HG03378 (cell line): Measurements from ENCODE around the gene RNF212.
"Not testable (repeated sequence)": the region's sequence is repeated elsewhere in the genome, so short reads cannot be mapped to it uniquely, and the experiment has no call there.

ENCODE experiments used
- ATAC-seq: cut with Tn5 transposase; IDR thresholded peaks from one replicate; pipeline ENCODE4 v1.9.1; 2021; ENCODE audit warnings: mild to moderate bottlenecking, moderate library complexity; ENCODE audit not compliant: unreplicated experiment

RNF212 gene

DNA sequence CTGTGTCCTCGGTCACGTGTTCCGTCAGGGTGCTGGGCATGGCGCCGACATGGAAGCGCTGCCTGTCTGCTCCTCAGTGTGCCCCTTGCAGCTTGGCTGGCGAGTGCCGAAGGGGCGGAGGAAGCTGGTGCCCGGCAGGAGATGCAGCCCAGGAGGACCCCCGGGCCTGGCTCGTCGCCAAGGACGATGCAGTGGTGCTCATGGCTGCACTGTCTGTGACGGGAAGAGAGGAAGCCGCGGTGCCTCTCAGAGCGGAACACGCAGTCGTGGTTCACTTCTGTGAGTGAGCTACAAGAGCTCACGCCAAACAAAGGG is 63.8 kb downstream of the RNF212 start:
- no peak for ATAC-seq

DNA sequence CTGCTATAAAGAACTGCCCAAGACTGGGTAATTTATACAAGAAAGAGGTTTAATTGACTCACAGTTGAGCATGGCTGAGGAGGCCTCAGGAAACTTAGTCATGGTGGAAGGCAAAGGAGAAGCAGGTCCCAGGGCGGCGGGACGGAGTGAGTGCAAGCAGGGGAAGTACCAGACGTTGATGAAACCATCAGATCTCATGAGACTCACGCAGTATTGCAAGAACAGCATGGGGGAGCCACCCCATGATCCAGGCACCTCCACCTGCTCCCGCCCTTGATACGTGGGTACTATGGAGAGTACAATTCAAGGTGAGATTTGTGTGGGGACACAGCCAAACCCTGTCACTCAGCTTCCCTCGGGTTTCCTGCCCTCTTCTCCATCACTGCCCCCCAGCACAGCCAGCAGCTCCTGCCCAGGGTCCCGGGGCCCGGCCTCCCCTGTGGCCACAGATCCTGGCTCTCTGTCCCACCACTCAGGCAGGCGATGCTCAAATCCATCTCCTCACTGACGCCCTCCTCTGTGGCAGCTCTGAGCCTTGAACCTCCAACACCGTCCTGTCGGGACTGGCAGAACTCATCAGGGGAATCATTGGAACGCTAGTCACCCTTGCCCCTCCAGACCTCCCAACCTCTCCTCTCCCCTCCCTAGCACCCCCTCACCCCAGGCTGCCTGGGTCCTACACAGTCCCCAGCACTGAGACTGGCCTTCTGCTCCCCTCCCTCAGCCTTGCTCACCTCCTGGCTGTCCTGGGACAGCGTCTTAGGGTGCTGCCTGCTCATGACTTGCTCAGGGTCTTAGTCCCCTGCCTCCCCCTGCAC is 64.4 kb downstream of the RNF212 start:
- no peak for ATAC-seq

GRCh38 chr4:1047976-1048772 is 65.2 kb downstream of the RNF212 start:
- ATAC-seq: no peak

DNA sequence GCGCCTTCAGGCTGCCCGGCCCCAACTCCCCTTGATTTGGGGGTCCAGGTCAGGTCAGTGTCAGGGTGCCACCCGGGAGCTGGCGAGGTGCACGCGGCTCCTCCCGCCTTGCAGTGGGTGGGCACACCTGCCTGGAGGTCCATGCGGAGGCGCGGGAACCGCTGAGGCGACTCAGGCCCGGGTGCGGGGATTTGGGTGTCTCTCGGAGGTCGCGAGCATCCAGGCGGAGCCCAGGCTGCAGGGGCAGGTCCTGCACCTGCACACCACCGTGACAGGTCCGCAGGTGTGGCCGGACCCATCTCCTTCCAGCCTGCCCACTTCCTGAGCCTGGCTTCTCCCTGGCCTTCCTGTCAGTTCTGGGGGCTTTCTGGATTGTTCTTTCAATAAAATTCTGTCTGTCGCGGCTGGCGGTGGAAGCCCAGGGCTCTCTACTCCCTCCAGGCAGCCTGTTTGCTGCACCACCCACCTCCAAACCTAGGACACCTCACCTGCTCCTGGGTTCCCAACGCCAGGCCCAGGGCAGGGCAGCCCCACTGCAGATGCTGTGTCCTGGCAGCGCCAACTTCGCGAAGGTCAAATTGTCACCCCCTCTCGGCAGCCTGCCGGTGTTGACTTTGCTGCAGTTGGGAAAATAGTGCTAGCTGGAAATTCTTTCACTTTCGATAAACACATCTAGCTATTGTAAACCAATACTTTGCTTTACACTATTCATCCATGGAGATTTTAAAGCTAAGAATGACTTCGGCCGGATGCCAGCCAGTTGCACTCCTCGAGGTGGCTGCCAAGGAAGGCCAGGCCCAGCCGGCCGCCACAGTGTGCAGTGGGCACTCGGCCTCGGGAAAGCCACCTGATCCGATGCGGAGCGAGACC is 66.0 kb downstream of the RNF212 start:
- no peak for ATAC-seq

GRCh38 chr4:1046581-1047011 is 66.8 kb downstream of the RNF212 start:
- ATAC-seq: not testable (repeated sequence)

GRCh38 chr4:1045595-1046201 is 67.7 kb downstream of the RNF212 start:
- no peak for ATAC-seq

GRCh38 chr4:1045193-1045594 is 68.2 kb downstream of the RNF212 start:
- ATAC-seq: no peak

GRCh38 chr4:1044469-1045192 is 68.7 kb downstream of the RNF212 start:
- ATAC-seq: no peak

DNA sequence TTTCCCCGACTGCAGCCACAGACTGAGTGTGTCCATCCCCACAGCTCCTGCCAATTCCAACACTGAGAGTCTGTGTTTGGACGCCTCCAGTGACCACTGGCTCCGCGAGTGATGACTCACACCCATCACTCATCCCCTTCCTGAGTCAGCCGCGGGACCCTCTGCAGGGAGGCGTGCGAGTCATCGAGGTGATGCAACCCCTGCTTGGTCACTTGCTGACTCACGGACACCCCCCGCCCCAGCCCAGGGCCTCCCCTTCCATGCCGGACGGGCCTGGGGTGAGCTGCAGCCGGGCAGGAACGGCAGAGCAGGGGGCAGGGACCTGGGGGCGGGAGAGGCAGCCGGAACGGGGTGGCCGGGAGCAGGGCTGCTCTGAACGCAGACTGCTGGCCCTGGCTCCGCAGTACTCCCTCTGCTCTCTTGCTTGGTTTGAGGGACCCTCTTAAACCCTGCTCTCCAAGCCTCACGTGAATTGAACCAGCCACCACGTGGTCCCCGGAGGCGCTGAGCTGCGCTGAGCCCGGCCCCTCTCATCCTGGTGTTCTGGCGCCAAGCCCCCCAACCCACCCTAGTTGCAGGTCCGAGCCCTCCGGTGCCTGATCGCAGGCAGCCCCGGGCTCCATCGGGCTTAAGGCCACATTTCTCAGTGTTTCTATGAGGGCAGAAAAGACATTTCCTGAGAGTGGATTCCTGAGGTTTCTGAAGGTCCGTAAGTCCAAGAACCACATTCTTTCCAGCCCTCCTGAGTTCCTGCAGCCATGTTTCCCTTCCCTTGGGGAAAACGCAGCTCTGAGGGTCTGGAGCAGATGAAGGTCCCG is 69.5 kb downstream of the RNF212 start:
- no peak for ATAC-seq

DNA sequence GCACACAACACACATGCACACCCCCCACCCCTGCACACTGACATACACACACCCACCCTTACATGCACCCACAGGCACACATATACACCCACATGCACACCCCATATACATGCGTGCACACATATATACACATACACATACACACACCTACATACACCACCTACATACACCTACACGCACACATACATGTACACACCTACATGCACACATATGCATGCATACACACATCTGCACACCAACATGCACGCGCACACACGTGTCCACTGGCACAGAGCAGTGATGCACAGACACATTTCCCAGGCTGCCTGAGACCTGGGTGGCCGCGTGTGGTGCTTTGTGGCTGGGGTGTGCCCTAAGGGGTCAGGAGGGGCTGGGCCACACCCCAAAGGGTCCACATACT is 70.2 kb downstream of the RNF212 start:
- ATAC-seq: no peak

DNA sequence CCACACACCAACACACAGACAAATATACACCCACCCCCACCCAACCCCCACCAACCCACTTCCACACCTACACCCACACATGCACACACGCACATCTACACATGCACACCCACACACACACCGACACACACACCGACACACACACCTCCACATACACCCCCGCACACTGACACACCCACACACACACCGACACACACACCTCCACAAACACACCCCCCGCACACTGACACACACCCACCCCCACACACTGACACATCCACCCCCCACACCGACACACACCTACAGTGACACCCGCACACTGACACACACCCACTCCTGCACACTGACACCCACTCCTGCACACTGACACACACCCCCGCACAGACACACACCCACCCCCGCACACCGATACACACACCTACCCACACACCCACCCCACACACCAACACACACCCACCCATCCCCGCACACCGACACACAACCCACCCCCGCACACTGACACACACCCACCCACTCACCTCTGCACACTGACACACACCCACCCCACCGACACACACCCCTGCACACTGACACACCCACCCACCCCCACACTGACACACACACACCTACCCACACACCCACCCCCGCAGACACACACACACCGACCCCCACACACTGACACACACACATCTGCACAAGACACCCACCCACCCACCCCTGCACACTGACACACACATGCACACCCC is 70.9 kb downstream of the RNF212 start:
- ATAC-seq: no peak

DNA sequence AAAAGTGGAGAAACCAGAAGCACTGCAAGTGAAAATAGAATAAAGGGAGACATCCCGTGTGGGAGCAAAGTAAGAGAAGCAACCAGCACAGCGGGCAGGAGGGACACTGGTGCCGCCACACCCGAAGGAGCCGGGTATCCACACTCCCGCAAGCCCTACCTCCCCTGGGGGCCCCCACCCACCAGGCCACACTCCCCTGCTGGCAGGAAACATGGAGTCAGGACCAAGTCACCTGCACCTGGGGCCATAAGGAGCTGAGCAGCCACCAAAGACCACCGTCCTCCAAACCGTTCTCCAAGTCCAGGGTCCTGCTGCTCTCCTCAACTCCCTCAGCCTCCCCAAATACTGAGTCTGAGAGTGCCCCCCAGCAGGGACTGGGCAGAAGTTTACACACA is 71.4 kb downstream of the RNF212 start:
- ATAC-seq: no peak

DNA sequence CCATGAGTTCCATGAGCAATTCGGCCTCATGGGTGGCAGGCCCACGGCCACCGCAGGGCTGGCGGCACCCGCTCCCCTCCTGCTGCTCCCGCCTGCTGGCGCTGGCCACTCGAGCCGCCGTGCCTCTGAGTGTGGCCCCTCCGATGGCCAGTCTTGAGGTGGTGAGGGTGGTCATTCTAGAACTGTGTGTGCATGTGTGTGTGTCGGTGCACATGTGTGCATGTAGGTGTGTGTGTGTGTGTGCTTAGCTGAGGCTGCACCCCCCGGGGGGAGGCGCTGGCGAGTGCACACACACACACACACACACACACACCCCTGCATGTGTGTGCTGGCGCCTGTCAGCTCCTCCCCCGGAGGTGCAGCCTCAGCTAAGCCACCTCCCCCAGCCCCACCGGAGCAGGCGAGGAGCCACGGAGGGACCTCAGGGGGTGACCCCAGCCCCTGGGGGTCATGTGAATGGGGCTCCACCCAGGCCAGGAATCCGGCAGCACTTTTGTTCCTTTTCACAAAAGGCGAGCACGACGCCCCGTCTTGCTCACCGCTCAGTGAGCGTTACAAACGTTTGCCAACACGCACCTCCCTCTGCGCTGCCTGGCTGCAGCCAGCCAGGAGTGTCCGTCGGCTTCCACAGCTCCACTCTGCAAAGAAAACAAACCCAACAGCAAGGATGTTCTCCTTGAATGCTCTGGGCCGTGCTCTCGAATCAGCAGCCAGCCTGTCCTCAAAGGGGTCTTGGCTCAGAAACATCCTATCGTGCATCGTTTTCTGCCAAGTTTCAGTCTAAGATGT is 72.0 kb downstream of the RNF212 start:
- no peak for ATAC-seq

DNA sequence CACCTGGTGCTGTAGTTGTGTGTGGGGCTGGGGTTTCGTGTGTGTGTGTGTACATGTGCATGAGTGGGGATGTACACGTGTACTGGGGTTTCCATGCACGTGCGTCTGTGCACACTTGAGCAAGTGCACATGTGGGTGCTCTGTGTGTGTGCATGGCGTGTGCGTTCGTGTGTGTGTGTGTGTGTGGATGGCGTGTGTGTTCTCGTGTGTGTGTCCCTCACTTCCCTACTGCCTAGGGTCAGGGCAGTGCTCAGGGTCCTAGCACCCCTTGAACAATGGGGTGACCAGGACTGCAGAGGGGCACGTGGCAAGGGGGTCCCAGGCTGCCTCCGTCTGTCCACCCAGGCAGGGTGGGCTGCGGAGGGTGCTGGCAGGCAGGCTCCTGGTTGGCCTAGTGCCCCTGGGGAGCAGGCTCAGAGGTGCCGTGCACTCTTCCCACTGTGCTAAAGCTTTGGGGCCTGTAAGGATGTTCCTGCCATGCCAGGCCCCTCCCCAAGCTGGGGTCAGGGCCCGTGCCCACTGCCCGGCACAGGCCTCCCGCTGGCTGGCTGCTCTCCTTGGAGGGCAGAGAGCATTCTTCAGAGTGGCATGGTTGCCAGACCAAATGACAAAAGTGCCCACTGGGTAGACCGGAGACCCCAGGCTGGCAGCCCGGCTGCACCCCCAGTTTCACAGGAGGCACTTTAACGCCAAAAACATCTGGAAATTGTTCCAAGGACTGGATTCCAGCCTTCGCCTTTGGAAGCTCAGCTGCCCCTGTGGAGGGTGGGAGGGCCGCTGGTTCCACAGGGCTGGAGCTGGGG is 72.8 kb downstream of the RNF212 start:
- no peak for ATAC-seq

DNA sequence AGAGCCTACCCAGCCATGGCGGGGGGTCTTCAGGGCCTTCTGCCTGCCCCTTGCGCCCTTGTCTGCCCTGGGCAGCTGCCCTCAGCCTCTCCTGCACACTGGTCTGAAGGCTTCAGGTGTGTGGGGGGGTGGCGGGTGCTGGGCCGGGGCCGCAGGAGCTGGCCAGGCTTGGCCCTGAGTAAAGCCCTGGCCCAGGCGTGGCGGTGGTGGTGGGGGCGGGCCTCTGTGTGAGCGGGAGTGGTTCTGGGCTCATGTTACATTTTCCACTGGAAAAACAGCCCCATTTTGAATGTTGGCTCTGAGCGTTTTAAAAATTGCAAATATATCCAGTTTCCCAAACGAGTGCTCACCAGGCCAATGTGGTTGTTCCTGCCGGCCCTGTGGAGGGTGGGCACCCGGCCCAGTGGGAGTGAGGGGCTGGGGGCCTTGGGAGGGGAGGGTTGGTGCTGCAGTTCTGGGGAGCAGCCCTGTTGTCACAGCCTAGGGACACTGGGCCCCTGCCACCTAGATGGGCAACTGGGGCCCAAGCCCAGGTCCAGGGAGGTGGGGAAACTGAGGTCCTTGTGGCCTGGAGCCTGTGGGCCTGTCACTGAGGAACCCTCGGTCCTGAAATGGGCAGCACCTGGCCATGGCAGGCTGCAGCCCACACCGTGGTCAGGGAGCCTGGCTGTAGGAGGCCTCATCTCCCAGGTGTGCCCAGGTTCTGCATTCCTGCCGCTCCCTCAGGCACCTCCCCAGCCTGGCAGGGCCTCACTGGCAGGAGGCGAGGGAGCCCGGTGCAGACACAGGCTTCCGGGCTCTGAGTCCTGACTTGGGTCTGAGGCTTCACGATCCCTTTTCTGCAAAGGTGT is 73.6 kb downstream of the RNF212 start:
- ATAC-seq: no peak

GRCh38 chr4:1038948-1039492 is 74.3 kb downstream of the RNF212 start:
- no peak for ATAC-seq
